Left ventricle myocardium superior (tissue), 1 donor: ENCODE measurements around the gene ADIPOQ. TPM values are rescaled to one million over a fixed set of nuclear protein-coding genes. Genes with fewer than 3 reads are reported as not detected.
A peak's percentile ranks its signal among the peaks of the same experiment; 100 is the strongest.
"Not testable (repeated sequence)": the region's sequence is repeated elsewhere in the genome, so short reads cannot be mapped to it uniquely, and the experiment has no call there.

Experiments
- ATAC-seq: fragments of 200-7000 bp; cut with Tn5 transposase; one replicate; pipeline ENCODE4 v1.9.1; 2020; ENCODE audit warnings: mild to moderate bottlenecking, moderate library complexity
- DNase-seq: peaks from one replicate; pipeline ENCODE4 v3.0.0-alpha.2; 2020
- intact Hi-C: fragments of 100-400 bp; cut with micrococcal nuclease; formaldehyde crosslinking; loops from one replicate; pipeline ENCODE4 v1.11.0; 2022
- total RNA-seq: library from RNA; stranded (reverse); fragmentation: NEBNext Ultra II Directional; extraction: Animal tissue kit (Norgen Biotek cat#: 25700); gene quantifications from one replicate; pipeline ENCODE4 v1.2.1, GENCODE V29; 2021
- donor health status: DM: no; HTN: yes; CAD: no; lungs with severe emphysema.

The ADIPOQ gene
- total RNA-seq, 1 donor from 2014 or later: 4.0 TPM

GRCh38 chr3:186825294-186825821, 17.2 kb upstream of the ADIPOQ start:
- ATAC-seq (no peak), DNase-seq (no peak)
- intact Hi-C loops: loop anchor here (10.0 kb wide), 1 partner anchor 211 kb away; the partner anchor contains the start of gene AHSG

DNA sequence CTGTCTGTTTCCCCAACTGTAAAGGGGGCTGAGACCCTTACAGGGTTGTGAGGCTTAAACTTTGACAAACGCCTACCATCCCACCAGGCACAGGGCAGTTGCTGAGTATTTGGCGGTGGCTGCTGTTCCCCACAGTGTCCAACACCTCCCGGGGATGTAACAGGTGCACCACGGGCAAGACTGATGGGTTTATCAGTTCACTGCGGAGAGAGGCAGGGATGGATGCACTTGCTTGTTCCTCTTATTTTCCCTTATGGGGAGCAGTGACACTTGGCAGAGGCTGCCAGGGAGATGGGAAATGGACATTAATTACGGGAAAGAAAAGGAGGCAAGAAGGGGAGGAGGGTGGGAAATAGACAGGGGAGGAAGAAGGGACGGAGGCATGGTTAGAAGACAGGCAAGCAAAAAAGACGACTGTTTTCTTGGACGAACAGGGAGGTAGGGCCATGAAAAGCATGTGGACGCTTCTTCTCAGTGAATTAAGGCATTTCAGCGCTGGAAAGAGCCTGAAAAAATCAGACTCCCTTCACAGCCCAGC, 16.6 kb upstream of the ADIPOQ start:
- ATAC-seq (no peak), DNase-seq (no peak)
- intact Hi-C loops: loop anchor here (10.0 kb wide), 1 partner anchor 211 kb away; the partner anchor contains the start of gene AHSG

- intact Hi-C loops: loop anchor here (10.0 kb wide), 1 partner anchor 212 kb away; the partner anchor contains the start of gene AHSG
- DNase-seq: no peak
- peak; percentile 42 for ATAC-seq
Measured at GRCh38 chr3:186826410-186826975, 16.0 kb upstream of the ADIPOQ start.

DNA sequence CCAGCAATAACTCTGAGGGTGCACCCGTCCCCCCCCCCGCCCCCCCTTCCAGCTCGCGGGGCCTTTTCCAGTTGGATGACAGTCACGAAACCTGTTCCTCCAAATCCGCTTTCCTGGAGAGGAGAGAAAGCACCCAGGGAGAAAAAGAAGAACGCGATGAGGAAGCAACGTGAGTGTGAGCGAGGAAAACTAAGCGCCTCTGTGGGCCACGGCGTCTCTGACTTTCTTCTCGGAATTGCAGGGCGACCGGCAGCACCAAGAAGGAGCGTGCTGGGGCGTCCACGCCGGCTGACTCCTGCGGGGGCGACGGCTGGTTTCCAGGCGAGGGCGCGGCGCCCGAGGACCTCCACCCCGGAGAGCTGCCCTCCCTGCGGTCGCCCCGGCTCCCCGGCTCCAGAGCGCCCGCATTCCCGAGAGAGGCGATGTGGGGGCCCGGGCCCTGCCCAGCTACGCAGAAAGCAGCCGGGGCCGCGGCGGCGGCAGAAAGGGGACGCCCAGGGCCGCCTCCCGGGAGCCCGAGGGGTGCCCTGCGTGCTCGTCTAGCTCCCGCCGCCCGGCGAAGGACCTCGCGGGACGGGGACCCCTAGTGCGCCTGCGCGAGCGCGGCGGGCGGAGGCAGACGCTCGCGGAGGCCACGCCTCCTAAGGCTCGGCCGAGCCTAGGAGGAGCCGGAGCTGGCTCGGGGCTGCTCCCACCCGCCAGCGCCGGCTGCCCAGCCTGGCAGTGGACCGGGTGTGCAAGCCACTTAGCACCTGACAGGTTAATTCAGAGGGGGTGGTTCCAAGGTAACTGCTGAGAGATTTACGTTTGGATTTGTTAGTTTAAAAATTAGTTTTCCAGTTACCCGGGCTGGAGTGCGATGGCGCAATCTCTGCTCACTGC, 15.3 kb upstream of the ADIPOQ start:
- DNase-seq (peak; percentile 91), ATAC-seq (peak; percentile 98)
- intact Hi-C loops: loop anchor here (10.0 kb wide), 1 partner anchor 212 kb away; the partner anchor contains the start of gene AHSG

DNA sequence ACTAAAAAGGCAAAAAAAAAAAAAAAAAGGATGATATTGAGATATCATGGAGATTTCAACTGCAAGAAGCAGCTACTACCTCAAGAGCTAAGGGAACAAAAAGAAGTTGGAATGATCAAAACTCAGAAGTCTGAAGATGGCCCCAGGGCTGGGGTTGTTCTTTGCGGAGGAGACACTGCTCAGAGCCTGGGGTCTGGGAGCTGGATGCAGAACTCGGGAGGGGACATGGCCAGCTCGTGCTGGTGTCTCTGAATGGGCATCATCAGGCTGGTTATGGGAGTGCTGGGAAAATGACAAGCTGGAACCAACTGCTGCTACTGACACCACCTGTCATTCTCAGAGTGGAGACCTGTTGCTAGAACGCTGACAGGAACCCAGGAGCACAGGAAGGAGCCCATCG, 14.2 kb upstream of the ADIPOQ start:
- DNase-seq: no peak
- ATAC-seq: no peak
- intact Hi-C loops: loop anchor here (10.0 kb wide), 1 partner anchor 214 kb away; the partner anchor contains the start of gene AHSG

DNA sequence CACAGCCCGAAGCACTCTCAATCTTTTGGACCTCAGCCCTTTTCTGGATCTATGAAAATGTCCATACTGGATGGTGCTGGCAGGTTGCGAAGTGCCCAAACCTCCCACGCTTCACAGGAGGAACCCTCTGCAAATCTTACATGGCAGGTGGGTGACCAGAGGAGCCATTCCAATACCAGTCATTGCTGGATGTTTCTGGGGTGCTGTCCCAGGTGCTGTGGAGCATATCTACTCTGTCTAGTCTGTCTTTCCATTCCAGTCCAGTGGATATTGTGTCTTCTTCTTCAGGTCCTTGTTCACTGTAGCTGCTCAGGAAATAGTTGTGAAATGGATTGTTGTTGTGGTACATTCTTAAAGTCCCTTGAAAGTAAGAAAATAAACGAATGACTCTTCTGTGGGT, 10.7 kb upstream of the ADIPOQ start:
- DNase-seq (no peak), ATAC-seq (no peak)
- intact Hi-C loops: no loop called here

GRCh38 chr3:186832276-186832675, 10.2 kb upstream of the ADIPOQ start:
- ATAC-seq (no peak), DNase-seq (no peak)
- intact Hi-C loops: no loop called here

DNA sequence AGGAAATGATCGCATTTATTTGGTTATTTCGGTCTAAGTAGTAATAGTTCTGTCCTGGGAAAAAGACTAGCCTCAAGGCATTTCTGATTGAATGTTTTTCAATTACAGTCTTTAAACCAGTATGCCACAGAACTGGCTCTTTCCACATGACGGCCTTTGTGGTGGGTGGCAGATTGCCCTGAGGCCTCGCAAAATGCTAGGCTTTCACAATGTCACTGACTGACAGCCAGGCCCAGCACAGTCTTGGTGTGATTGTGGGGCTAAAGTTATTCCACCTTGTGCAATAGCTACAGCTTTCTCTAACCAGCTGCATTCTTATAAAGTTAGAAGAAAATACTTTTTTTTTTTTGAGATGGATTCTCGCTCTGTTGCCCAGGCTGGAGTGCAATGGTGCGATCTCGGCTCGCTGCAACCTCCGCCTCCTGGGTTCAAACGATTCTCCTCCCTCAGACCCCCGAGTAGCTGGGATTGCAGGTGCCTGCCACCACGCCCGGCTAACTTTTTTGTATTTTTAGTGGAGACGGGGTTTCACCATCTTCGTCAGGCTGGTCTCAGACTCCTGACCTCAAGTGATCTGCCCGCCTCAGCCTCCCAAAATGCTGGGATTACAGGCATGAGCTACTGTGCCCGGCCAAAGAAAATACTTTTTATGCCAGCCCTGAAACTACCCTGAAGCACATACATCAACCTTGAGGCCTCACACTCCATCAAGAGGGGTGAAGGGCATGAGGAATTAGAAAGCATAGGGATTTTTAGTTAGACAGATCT, 2.5 kb upstream of the ADIPOQ start:
- ATAC-seq (no peak), DNase-seq (no peak)
- intact Hi-C loops: no loop called here

GRCh38 chr3:186841620-186842019, 890 bp upstream of the ADIPOQ start:
- ATAC-seq (no peak), DNase-seq (no peak)
- intact Hi-C loops: no loop called here

DNA sequence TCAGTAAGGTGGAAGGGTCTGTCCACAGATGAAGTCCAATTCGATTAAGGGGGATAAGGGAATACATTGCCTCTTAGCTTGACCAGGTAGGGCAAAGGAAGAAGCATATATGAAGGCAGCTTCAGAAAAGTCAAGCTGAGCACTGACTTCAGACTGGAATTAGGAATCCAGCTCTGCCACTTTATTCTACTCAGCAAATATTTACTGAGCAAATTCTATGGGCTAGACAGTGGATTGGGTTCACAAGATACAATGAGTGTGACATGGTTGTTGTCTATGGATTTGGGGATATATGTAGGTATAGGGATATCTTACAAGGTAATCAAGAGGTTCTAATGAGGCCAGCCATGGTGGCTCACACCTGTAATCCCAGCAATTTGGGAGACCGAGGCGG, 526 bp downstream of the ADIPOQ start:
- intact Hi-C loops: no loop called here
- DNase-seq (no peak), ATAC-seq (no peak)

- ATAC-seq (no peak), DNase-seq (no peak)
- intact Hi-C loops: loop anchor here (5.0 kb wide), 1 partner anchor 322 kb away; no protein-coding TSS in a partner anchor
Measured at GRCh38 chr3:186844908-186845307, 2.4 kb downstream of the ADIPOQ start.

GRCh38 chr3:186845756-186846155, 3.2 kb downstream of the ADIPOQ start:
- intact Hi-C loops: loop anchor here (5.0 kb wide), 1 partner anchor 322 kb away; no protein-coding TSS in a partner anchor
- no peak for DNase-seq
- no peak for ATAC-seq

- DNase-seq (no peak), ATAC-seq (no peak)
- intact Hi-C loops: loop anchor here (5.0 kb wide), 1 partner anchor 320 kb away; no protein-coding TSS in a partner anchor
Measured at GRCh38 chr3:186847437-186847836, 4.9 kb downstream of the ADIPOQ start.

DNA sequence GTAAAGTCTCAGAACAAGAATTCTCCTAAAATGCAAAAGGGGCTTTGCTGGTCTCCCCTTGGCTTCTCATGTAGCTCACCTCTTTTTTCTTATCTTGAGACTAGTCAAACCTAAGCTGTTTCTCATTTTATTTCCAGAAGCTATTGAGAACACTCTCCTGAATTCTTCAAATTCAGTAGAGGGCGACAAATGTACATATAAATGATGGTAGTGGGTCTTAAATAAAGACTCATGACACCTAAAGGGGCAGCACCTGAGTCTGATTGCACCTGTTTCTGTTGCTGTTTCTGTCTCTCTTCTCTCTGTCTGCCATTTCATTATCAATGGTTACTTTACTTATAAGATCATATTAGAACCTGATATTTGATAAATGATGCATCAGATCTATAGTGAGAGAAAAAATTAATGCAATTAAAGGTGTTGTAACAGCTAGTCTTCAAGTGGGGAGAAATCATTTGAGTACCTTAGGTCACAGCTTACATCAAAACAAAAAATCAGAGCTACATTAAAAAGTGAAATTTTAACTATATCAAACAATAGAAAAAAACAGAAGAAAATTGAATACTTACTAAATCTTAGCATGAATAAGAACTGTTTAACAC, 7.0 kb downstream of the ADIPOQ start:
- ATAC-seq: peak; percentile 67
- intact Hi-C loops: loop anchor here (5.0 kb wide), 1 partner anchor 318 kb away; no protein-coding TSS in a partner anchor
- no peak for DNase-seq

DNA sequence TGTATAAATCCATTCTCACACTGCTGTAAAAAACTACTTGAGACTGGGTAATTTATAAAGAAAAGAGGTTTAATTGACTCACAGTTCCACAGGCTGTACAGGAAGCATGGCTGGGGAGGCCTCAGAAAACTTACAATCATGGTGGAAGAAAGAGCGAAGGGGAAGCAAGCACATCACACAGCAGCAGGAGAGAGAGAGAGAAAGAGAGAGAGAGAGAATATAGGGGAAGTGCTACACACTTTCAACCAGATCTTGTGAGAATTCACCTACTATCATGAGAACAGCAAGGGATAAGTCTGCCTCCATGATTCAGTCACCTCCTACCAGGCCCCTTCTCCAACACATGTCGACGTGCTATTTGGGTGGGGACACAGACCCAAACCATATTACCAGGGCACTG, 9.3 kb downstream of the ADIPOQ start:
- not testable (repeated sequence) for DNase-seq, ATAC-seq
- intact Hi-C loops: loop anchor here (10.0 kb wide), 1 partner anchor 73 kb away; no protein-coding TSS in a partner anchor

- ATAC-seq: no peak
- DNase-seq: no peak
- intact Hi-C loops: loop anchor here (10.0 kb wide), 1 partner anchor 72 kb away; no protein-coding TSS in a partner anchor
Measured at GRCh38 chr3:186852994-186853393, 10.5 kb downstream of the ADIPOQ start.

GRCh38 chr3:186854146-186854545, 11.6 kb downstream of the ADIPOQ start:
- no peak for ATAC-seq

DNA sequence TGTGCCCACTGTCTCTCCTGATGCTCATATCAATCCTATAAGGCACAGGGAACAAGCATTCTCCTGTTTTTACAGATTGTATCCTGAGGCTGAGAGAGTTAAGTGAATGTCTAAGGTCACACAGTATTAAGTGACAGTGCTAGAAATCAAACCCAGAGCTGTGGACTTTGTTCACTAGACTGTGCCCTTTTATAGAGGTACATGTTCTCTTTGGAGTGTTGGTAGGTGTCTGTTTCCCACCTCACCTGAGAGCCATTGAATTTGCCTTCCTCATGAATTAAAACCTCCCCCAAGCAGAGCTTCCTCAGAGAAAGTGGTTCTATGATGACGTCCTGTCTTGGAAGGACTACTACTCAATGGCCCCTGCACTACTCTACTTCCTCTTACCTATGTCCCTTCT, 12.4 kb downstream of the ADIPOQ start:
- ATAC-seq (no peak), DNase-seq (no peak)
- intact Hi-C loops: loop anchor here (10.0 kb wide), 1 partner anchor 70 kb away; no protein-coding TSS in a partner anchor

More at GRCh38 chr3:186854146-186854545, 11.6 kb downstream of the ADIPOQ start:
- DNase-seq: no peak
- intact Hi-C loops: loop anchor here (10.0 kb wide), 1 partner anchor 71 kb away; no protein-coding TSS in a partner anchor
